HCT116 (cell line): ENCODE measurements around the gene THAP3. TPM values are rescaled to one million over a fixed set of nuclear protein-coding genes. Genes with fewer than 3 reads are reported as not detected.

Source experiments
- ATAC-seq: fragments of 200-7000 bp; cut with Tn5 transposase; 2 replicates; pipeline ENCODE4 v1.9.1; 2020; ENCODE audit warnings: mild to moderate bottlenecking, moderate library complexity
- BruUV-seq: library from RNA; stranded (reverse); fragments of 400-500 nt; replicated peaks from 2 replicates; lab custom pipeline; 2021; lab: Mats Ljungman, UMichigan
- CTCF ChIA-PET: fragments of 300-600 bp; sonication (Branson Sonifier 250); formaldehyde crosslinking; loops from one replicate; lab custom pipeline; 2021; ENCODE audit warnings: antibody characterized with exemption; lab: Charles Lee
- POLR2A ChIA-PET: fragments of 300-600, 350-600 bp; sonication (Branson Sonifier 250); formaldehyde crosslinking; loops from one replicate; lab custom pipeline; 2021; ENCODE audit warnings: antibody characterized with exemption; lab: Charles Lee
- RAD21 ChIA-PET, 2 experiments: fragments of 300-600 bp; sonication (Branson Sonifier 250); formaldehyde crosslinking; loops; one replicate each; lab custom pipeline; 2023; ENCODE audit warnings: low total read pairs in 2 of 2; ENCODE audit not compliant: uncharacterized antibody in 2 of 2, unreplicated experiment in 2 of 2, low non-redundant PET in 1 of 2; lab: Charles Lee
- DNase-seq: peaks from one replicate; pipeline ENCODE4 v3.0.0-alpha.2; 2010; ENCODE audit warnings: low read depth, low spot score
- H2AFZ ChIP-seq: fragments of 200-600 bp; shearing (Covaris generic), sonication (generic); 2 replicates; pipeline ENCODE4 v1.6.1; 2017; ENCODE audit warnings: low read depth, mixed run types, mixed read lengths, antibody characterized with exemption, low read length; ENCODE audit not compliant: poor library complexity, severe bottlenecking
- H3K27ac ChIP-seq: 2 replicates; pipeline ENCODE4 v1.5.1; 2012; ENCODE audit warnings: low read depth, low read length
- H3K27me3 ChIP-seq: fragments of 200-600 bp; sonication (generic); 2 replicates; pipeline ENCODE4 v1.6.1; 2016; ENCODE audit warnings: mixed run types, low read length, mixed read lengths; ENCODE audit not compliant: insufficient read depth
- H3K36me3 ChIP-seq, 2 experiments: fragments of 200-500 bp in 1 of 2; fragments of 200-600 bp in 1 of 2; sonication (Bioruptor generic) in 1 of 2; sonication (generic) in 1 of 2; 2 replicates each; pipeline versions ENCODE4 v1.5.1 to v1.6.1; 2014 to 2016; ENCODE audit warnings: low read length in 2 of 2, inconsistent platforms in 1 of 2, mixed read lengths in 1 of 2, mixed run types in 1 of 2; ENCODE audit not compliant: insufficient read depth in 2 of 2, control insufficient read depth in 1 of 2
- H3K4me1 ChIP-seq, 2 experiments: fragments of 200-600 bp in 1 of 2; sonication (generic) in 1 of 2; 2 replicates each; pipeline versions ENCODE4 v1.5.1 to v1.6.1; 2012 to 2017; ENCODE audit warnings: low read length in 2 of 2, inconsistent platforms in 1 of 2, mild to moderate bottlenecking in 1 of 2, mixed read lengths in 1 of 2, mixed run types in 1 of 2, moderate library complexity in 1 of 2; ENCODE audit not compliant: insufficient read depth in 2 of 2, control insufficient read depth in 1 of 2
- H3K4me2 ChIP-seq: fragments of 200-600 bp; sonication (generic); 2 replicates; pipeline ENCODE4 v1.6.1; 2017; ENCODE audit warnings: mixed run types, low read length, mixed read lengths
- H3K4me3 ChIP-seq, 2 experiments: fragments of 200-600 bp in 1 of 2; sonication (generic) in 1 of 2; replicated peaks in 1 of 2; 2 replicates each; pipeline ENCODE4 v1.5.1; 2011 to 2016; ENCODE audit warnings: low read length in 2 of 2, control low read depth in 1 of 2, low read depth in 1 of 2, mild to moderate bottlenecking in 1 of 2, mixed read lengths in 1 of 2, mixed run types in 1 of 2
- H3K79me2 ChIP-seq: fragments of 200-600 bp; sonication (generic); 2 replicates; pipeline ENCODE4 v1.6.1; 2017; ENCODE audit warnings: mild to moderate bottlenecking, mixed run types, low read length, moderate library complexity, mixed read lengths; ENCODE audit not compliant: insufficient read depth
- H3K9ac ChIP-seq: fragments of 200-600 bp; sonication (generic); 2 replicates; pipeline ENCODE4 v1.6.1; 2016; ENCODE audit warnings: low read length, mixed read lengths
- H3K9me2 ChIP-seq: fragments of 200-600 bp; sonication (generic), shearing (Covaris generic); 2 replicates; pipeline ENCODE4 v1.6.1; 2017; ENCODE audit warnings: mixed run types, mild to moderate bottlenecking, moderate library complexity; ENCODE audit not compliant: insufficient read depth
- H3K9me3 ChIP-seq, 2 experiments: fragments of 200-500 bp in 1 of 2; fragments of 200-600 bp in 1 of 2; sonication (Bioruptor generic) in 1 of 2; sonication (generic) in 1 of 2; 2 replicates each; pipeline ENCODE4 v1.6.1; 2014 to 2017; ENCODE audit warnings: low read length in 2 of 2, mixed read lengths in 2 of 2, inconsistent platforms in 1 of 2, low read depth in 1 of 2, mild to moderate bottlenecking in 1 of 2, mixed run types in 1 of 2, moderate library complexity in 1 of 2; ENCODE audit not compliant: control insufficient read depth in 1 of 2, insufficient read depth in 1 of 2
- H4K20me1 ChIP-seq: fragments of 200-600 bp; sonication (generic), shearing (Covaris generic); 2 replicates; pipeline ENCODE4 v1.6.1; 2017; ENCODE audit warnings: mixed run types, mild to moderate bottlenecking, moderate library complexity; ENCODE audit not compliant: insufficient read depth
- ELF1 ChIP-seq: IDR thresholded peaks from 2 replicates; pipeline ENCODE4 v1.6.1; 2012; ENCODE audit warnings: low read depth, borderline replicate concordance
- EZH2phosphoT487 ChIP-seq: fragments of 200-600 bp; IDR thresholded peaks from 2 replicates; pipeline ENCODE4 v1.6.1; 2018; ENCODE audit warnings: antibody characterized with exemption, borderline replicate concordance
- JUND ChIP-seq: IDR thresholded peaks from 2 replicates; pipeline ENCODE4 v1.6.1; 2012
- POLR2AphosphoS5 ChIP-seq: IDR thresholded peaks from 2 replicates; pipeline ENCODE4 v1.6.1; 2011; ENCODE audit warnings: mild to moderate bottlenecking, low read depth, low read length, moderate library complexity
- RAD21 ChIP-seq: IDR thresholded peaks from 2 replicates; pipeline ENCODE4 v1.6.1; 2012; ENCODE audit warnings: low read depth, mild to moderate bottlenecking
- SIN3A ChIP-seq: IDR thresholded peaks from 2 replicates; pipeline ENCODE4 v1.6.1; 2012; ENCODE audit warnings: low read depth
- SP1 ChIP-seq: IDR thresholded peaks from 2 replicates; pipeline ENCODE4 v1.6.1; 2012; ENCODE audit warnings: low read depth
- SRF ChIP-seq: IDR thresholded peaks from 2 replicates; pipeline ENCODE4 v1.6.1; 2012; ENCODE audit warnings: low read depth
- TCF7L2 ChIP-seq: IDR thresholded peaks from 2 replicates; pipeline ENCODE4 v1.7.0; 2011; ENCODE audit warnings: borderline replicate concordance, inconsistent platforms; ENCODE audit not compliant: insufficient read depth, insufficient read length; ENCODE audit errors: extremely low read depth
- ZBTB33 ChIP-seq: IDR thresholded peaks from 2 replicates; pipeline ENCODE4 v1.6.1; 2011; ENCODE audit warnings: mild to moderate bottlenecking, low read length, moderate library complexity; ENCODE audit not compliant: insufficient replicate concordance; ENCODE audit errors: extremely low read depth
- ZNF274 ChIP-seq: fragments of 200-500 bp; sonication (Bioruptor generic); IDR thresholded peaks from 2 replicates; pipeline ENCODE4 v1.6.1; 2014; ENCODE audit warnings: mild to moderate bottlenecking, low read depth, low read length, inconsistent platforms
- intact Hi-C: fragments of 100-400 bp; cut with micrococcal nuclease; formaldehyde crosslinking; loops from 2 replicates; pipeline ENCODE4 v1.10.0; 2022
- total RNA-seq: library from RNA; stranded (reverse); gene quantifications from one replicate; pipeline ENCODE4 v1.2.1, GENCODE V29; 2021; ENCODE audit not compliant: unreplicated experiment
- TF ChIP-seq, protein P1 (sequence below): IDR thresholded peaks from 2 replicates; pipeline ENCODE4 v1.6.1; 2012

The THAP3 gene
- total RNA-seq, 1 experiment from 2014 or later: 23.1 TPM

- no peak for TF ChIP-seq EZH2phosphoT487
- TF ChIP-seq RAD21: peak; percentile 73
- no peak for TF ChIP-seq ZNF274
- peak; percentile 49; the same call in 1 of the 2 replicates for TF ChIP-seq POLR2AphosphoS5
- peak; percentile 68 for TF ChIP-seq TCF7L2
- no peak for TF ChIP-seq SIN3A
- no peak for TF ChIP-seq ELF1
- TF ChIP-seq, protein P1, sequence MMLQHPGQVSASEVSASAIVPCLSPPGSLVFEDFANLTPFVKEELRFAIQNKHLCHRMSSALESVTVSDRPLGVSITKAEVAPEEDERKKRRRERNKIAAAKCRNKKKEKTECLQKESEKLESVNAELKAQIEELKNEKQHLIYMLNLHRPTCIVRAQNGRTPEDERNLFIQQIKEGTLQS: no peak
- TF ChIP-seq ZBTB33: no peak
Measured at GRCh38 chr1:6634371-6635052, 9.8 kb downstream of the THAP3 start (continued).

DNA sequence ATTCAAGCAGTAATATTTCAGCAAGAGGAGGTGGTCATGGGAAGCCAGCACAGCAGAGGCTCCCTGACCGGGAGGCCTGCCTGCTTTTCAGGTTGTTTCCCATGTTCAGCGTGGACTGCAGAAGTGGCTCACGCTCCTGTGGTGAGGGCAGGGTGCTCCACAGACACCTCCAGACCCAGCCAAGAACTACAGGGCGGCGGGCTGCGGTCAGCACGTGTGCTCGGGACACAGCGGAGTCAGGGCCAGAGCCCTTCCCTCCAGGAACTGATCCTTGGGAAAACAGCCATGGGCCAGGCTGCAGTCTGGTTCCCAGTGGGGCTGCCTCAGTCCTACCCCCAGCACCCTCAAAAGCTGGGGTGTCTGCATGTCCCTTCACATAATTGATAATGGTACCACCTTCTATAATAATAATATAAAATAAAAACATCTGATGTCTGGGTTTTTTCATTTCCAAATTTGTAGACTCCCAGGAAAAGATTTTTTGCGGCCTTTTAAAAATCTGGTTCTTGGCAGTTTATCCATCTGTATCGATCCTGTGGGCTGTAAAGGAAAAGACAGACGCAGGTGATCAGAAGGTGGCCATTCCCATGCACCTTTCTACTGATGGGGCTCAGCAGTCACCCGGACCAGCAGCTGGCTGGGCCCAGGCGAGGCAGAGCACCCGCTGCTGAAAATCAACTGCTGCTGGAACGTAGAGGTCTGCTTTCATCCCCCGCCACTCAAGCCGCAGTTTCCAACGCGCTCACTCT is 10.7 kb downstream of the THAP3 start:
- Histone ChIP-seq H3K79me2 (no peaks in the 10 kb centered on the region), H4K20me1 (no peaks in the 10 kb centered on the region), H3K9ac (no peak overlapping the region), H3K4me1 (no peaks in the 10 kb centered on the region), H3K4me3 (no peak overlapping the region), H3K9me2 (no peaks in the 10 kb centered on the region), H3K27ac (no peak overlapping the region), H3K9me3 (no peaks in the 10 kb centered on the region), H3K36me3 (peaks cover 31 to 38% of the 10 kb centered on the region in 2 experiments), H3K4me2 (no peak overlapping the region), H2AFZ (no peak overlapping the region), H3K27me3 (no peaks in the 10 kb centered on the region)
- DNase-seq (no peak), ATAC-seq (no peak)
- ChIA-PET CTCF (no interaction called here), RAD21 (no interaction called here), POLR2A (interaction anchor here (0.6 kb wide), 1 partner anchor 226 kb away, joined by 3 read pairs; no protein-coding TSS in a partner anchor)
- TF ChIP-seq, protein P1: no peak
- TF ChIP-seq SIN3A (no peak), SRF (no peak), EZH2phosphoT487 (no peak), JUND (no peak), SP1 (no peak), RAD21 (no peak)
- no TSS peak for BruUV-seq
- intact Hi-C loops: no loop called here
